Measurements from ENCODE around the gene CERS6. TPM values are rescaled to one million over a fixed set of nuclear protein-coding genes. Genes with fewer than 3 reads are reported as not detected.

Gene CERS6
- total RNA-seq, 1 experiment from 2014 or later = 8.3 TPM

- Histone ChIP-seq H3K27ac (no peak overlapping the region), H3K79me2 (ENCODE audit: low read depth) (no peaks in the 10 kb centered on the region), H2AFZ (no peak overlapping the region), H3F3A (ENCODE audit: insufficient read depth, low read depth) (no peaks in the 10 kb centered on the region), H3K4me3 (no peak overlapping the region), H3K4me1 (replicated peaks; ENCODE audit: insufficient read depth) (no peaks in the 10 kb centered on the region), H3K27me3 (ENCODE audit: insufficient read depth, low read depth) (no peaks in the 10 kb centered on the region), H4K20me1 (ENCODE audit: insufficient read depth) (no peaks in the 10 kb centered on the region; the same call in 1 of the 2 replicates), H3K4me2 (no peak overlapping the region), H3K9me2 (ENCODE audit: insufficient read depth) (no peaks in the 10 kb centered on the region), H3K9me3 (ENCODE audit: insufficient read depth, low read depth) (no peaks in the 10 kb centered on the region), H3K36me3 (ENCODE audit: low read depth) (no peaks in the 10 kb centered on the region)
- BruUV-seq (replicated peaks) = no TSS peak
- TF ChIP-seq CTCF (conservative IDR thresholded peaks at IDR 0.05) (no peak), EZH2 (IDR thresholded peaks at IDR 0.05; ENCODE audit: low read depth) (no peak)
- intact Hi-C loops (cut with micrococcal nuclease; ENCODE audit: unreplicated experiment) = no loop called here
- no peak for DNase-seq
- ChIA-PET CTCF (no interaction called here), POLR2A (ENCODE audit: unreplicated experiment) (no interaction called here)
These were observed 185.6 kb downstream of the CERS6 start for GRCh38 chr2:168641636-168642035.

- H3K4me1 ChIP-seq (replicated peaks; ENCODE audit: insufficient read depth) = no peaks in the 10 kb centered on the region
These were observed 186.8 kb downstream of the CERS6 start for GRCh38 chr2:168642873-168643272.

GRCh38 chr2:168643979-168644378, 187.9 kb downstream of the CERS6 start:
- Histone ChIP-seq H3K27me3 (ENCODE audit: insufficient read depth, low read depth) (no peaks in the 10 kb centered on the region), H3F3A (ENCODE audit: insufficient read depth, low read depth) (no peaks in the 10 kb centered on the region), H3K9me3 (ENCODE audit: insufficient read depth, low read depth) (no peaks in the 10 kb centered on the region), H3K4me2 (no peak overlapping the region), H4K20me1 (ENCODE audit: insufficient read depth) (no peaks in the 10 kb centered on the region), H3K4me1 (replicated peaks; ENCODE audit: insufficient read depth) (no peaks in the 10 kb centered on the region), H3K36me3 (ENCODE audit: low read depth) (no peaks in the 10 kb centered on the region), H3K27ac (no peak overlapping the region), H3K4me3 (no peak overlapping the region), H2AFZ (no peak overlapping the region), H3K79me2 (ENCODE audit: low read depth) (no peaks in the 10 kb centered on the region), H3K9me2 (ENCODE audit: insufficient read depth) (no peaks in the 10 kb centered on the region)
- ChIA-PET CTCF (no interaction called here), POLR2A (ENCODE audit: unreplicated experiment) (no interaction called here)
- BruUV-seq (replicated peaks) = no TSS peak
- no peak for DNase-seq
- TF ChIP-seq EZH2 (IDR thresholded peaks at IDR 0.05; ENCODE audit: low read depth) (no peak), CTCF (conservative IDR thresholded peaks at IDR 0.05) (no peak)
- intact Hi-C loops (cut with micrococcal nuclease; ENCODE audit: unreplicated experiment) = no loop called here

More at GRCh38 chr2:168642873-168643272, 186.8 kb downstream of the CERS6 start:
- TF ChIP-seq CTCF (conservative IDR thresholded peaks at IDR 0.05) = no peak
- no peak overlapping the region for H2AFZ ChIP-seq
- no peaks in the 10 kb centered on the region for H3K9me3 ChIP-seq (ENCODE audit: insufficient read depth, low read depth)
- no peaks in the 10 kb centered on the region for H3K79me2 ChIP-seq (ENCODE audit: low read depth)
- no peak overlapping the region for H3K4me2 ChIP-seq
- no peak overlapping the region for H3K4me3 ChIP-seq
- intact Hi-C loops (cut with micrococcal nuclease; ENCODE audit: unreplicated experiment) = no loop called here
- H3K27me3 ChIP-seq (ENCODE audit: insufficient read depth, low read depth) = no peaks in the 10 kb centered on the region
- POLR2A ChIA-PET (ENCODE audit: unreplicated experiment) = no interaction called here
- no peak for DNase-seq
- CTCF ChIA-PET = no interaction called here
- H3F3A ChIP-seq (ENCODE audit: insufficient read depth, low read depth) = no peaks in the 10 kb centered on the region
- no peak overlapping the region for H3K27ac ChIP-seq
- H3K9me2 ChIP-seq (ENCODE audit: insufficient read depth) = no peaks in the 10 kb centered on the region
- no TSS peak for BruUV-seq (replicated peaks)
- H4K20me1 ChIP-seq (ENCODE audit: insufficient read depth) = no peaks in the 10 kb centered on the region; the same call in 1 of the 2 replicates
- no peaks in the 10 kb centered on the region for H3K36me3 ChIP-seq (ENCODE audit: low read depth)
